Right lobe of liver (tissue), 4 donors: ENCODE measurements around the gene KCNG3.

Experiments used
- POLR2A ChIP-seq: fragments of 450-650 bp; IDR thresholded peaks from one replicate; pipeline ENCODE4 v1.6.1; 2017; ENCODE audit warnings: antibody characterized with exemption, mild to moderate bottlenecking
- TF ChIP-seq, protein P1 (sequence below), 4 donors: fragments of 200-600 bp in 3 of 4; fragments of 450-650 bp in 1 of 4; IDR thresholded peaks; one replicate each; pipeline versions ENCODE4 v1.5.1 to v1.8.0; 2016 to 2022; ENCODE audit warnings: antibody characterized with exemption in 4 of 4, mild to moderate bottlenecking in 2 of 4
- donor health status: DM: no; HTN: no; CAD: no.
- donor health status: DM: no; HTN: no; CAD: no.
- donor health status: DM: no; HTN: yes; CAD: no.

DNA sequence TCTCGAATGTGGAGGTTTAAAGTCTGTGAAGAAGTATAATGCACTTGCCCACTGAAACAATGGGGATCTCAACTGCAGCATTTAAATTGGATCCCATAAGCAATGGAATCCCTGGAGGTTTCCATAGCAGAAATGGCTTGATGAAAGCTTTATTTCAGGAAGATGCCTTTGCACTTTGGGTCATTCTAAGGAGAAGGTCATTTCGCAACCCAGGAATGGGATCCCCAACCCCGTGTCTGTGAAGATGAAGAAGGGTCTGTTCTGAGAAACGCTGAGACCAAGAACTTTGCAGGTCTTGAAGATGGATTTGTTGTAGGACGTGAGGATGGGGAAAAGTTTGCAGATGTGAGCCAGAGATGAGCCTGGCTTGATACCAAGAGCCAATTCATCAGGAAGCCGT, 1.8 kb upstream of the KCNG3 start:
- TF ChIP-seq, protein P1, sequence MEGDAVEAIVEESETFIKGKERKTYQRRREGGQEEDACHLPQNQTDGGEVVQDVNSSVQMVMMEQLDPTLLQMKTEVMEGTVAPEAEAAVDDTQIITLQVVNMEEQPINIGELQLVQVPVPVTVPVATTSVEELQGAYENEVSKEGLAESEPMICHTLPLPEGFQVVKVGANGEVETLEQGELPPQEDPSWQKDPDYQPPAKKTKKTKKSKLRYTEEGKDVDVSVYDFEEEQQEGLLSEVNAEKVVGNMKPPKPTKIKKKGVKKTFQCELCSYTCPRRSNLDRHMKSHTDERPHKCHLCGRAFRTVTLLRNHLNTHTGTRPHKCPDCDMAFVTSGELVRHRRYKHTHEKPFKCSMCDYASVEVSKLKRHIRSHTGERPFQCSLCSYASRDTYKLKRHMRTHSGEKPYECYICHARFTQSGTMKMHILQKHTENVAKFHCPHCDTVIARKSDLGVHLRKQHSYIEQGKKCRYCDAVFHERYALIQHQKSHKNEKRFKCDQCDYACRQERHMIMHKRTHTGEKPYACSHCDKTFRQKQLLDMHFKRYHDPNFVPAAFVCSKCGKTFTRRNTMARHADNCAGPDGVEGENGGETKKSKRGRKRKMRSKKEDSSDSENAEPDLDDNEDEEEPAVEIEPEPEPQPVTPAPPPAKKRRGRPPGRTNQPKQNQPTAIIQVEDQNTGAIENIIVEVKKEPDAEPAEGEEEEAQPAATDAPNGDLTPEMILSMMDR (IDR thresholded peaks at IDR 0.05): no peak
- no peak for TF ChIP-seq POLR2A
